GM11168 (cell line): ENCODE results near the gene SYNPO.

Experiments
- in situ Hi-C: fragments of 300-500 bp; cut with MboI; formaldehyde crosslinking; loops from one replicate; pipeline ENCODE4 v1.12.0; 2022; ENCODE audit warnings: low sequenced_read_pairs; ENCODE audit not compliant: unreplicated experiment

The SYNPO gene

GRCh38 chr5:150640311-150641005 is at the start of gene SYNPO:
SYNPO (plus strand) TSS chr5:150640660; CDS start chr5:150648276, 7,616 bp downstream.
- in situ Hi-C loops, result no loop called here

GRCh38 chr5:150590979-150591695 is 49.3 kb upstream of the SYNPO start:
- in situ Hi-C loops, result no loop called here

- in situ Hi-C loops, result no loop called here
These were observed 46.9 kb upstream of the SYNPO start for GRCh38 chr5:150593593-150593992.

DNA sequence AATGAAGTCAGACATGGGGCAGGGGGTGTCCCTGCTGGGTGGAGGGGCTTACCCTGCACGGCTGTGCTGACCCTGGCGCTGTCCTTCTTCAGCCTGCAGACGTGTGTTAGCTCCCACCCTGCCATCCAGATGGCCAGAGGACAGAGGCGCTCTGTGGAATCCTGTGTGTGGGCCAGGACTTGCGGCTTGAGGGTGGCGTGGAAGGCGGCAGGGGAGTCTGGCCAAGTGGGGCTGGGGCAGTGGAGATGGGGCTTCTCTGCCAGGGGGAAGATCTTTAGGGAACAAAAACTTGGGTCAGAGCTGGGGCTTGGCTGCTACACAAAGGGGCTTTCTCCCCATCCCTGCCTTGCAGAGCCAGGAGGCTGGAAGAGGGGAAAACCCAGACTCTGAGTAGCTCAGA is 46.5 kb upstream of the SYNPO start:
- in situ Hi-C loops, result no loop called here

- in situ Hi-C loops, result no loop called here
These were observed 44.9 kb upstream of the SYNPO start for GRCh38 chr5:150595466-150596031.

- in situ Hi-C loops, result no loop called here
These were observed 44.1 kb upstream of the SYNPO start for GRCh38 chr5:150596313-150596712.

GRCh38 chr5:150596826-150597225 is 43.6 kb upstream of the SYNPO start:
- in situ Hi-C loops, result no loop called here

DNA sequence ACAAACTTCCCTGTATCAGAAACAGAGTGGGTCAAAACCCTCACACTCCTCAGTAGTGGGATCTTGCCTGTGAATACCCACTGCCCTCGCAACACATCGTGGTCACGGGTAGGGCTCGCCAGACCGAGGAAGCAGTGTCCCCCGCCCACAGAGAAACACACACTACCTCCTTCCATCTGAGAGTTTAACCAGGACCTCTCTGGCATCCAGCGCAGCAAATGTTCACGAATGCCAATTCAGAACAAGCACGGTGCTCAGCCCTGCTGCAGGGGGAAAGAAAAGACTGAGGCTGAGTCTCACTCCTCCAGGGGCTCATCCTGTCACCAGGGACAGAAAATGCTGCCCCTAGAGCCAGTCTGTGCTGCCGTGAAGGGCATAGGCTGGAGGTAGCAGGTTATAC is 42.5 kb upstream of the SYNPO start:
- in situ Hi-C loops, result no loop called here

- in situ Hi-C loops, result no loop called here
These were observed 41.6 kb upstream of the SYNPO start for GRCh38 chr5:150598821-150599273.

- in situ Hi-C loops, result no loop called here
These were observed 41.2 kb upstream of the SYNPO start for GRCh38 chr5:150599281-150599680.

DNA sequence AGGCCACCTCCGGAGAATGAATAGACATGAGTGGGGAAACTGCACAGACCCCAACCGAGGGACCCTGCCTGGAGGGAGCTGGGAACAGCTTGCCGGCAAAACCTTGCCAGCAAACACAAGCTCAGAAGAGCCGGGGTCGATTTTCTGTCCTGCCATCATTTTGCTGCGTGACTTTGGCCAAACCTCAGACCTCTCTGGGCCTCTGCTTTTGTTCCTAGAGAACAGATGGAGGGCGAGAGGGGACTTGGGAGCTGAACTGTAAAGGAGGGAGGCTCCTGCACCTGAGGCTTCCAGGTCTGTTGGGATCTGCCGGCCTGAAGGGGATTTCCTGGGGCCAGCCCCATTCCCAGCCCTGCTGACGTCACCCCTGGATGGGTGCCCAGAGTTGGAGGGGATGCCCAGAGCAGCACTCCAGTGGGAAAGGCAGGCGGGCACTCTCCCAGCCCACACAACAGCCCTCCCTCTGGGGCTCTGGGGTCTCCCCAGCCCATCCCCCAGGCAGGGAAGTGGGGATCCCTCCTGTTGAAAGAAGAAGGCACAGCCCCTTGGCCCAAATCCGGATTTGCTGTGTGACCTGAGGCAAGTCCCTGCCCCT is 40.4 kb upstream of the SYNPO start:
- in situ Hi-C loops, result no loop called here

GRCh38 chr5:150600616-150601490 is 39.6 kb upstream of the SYNPO start:
- in situ Hi-C loops, result no loop called here

DNA sequence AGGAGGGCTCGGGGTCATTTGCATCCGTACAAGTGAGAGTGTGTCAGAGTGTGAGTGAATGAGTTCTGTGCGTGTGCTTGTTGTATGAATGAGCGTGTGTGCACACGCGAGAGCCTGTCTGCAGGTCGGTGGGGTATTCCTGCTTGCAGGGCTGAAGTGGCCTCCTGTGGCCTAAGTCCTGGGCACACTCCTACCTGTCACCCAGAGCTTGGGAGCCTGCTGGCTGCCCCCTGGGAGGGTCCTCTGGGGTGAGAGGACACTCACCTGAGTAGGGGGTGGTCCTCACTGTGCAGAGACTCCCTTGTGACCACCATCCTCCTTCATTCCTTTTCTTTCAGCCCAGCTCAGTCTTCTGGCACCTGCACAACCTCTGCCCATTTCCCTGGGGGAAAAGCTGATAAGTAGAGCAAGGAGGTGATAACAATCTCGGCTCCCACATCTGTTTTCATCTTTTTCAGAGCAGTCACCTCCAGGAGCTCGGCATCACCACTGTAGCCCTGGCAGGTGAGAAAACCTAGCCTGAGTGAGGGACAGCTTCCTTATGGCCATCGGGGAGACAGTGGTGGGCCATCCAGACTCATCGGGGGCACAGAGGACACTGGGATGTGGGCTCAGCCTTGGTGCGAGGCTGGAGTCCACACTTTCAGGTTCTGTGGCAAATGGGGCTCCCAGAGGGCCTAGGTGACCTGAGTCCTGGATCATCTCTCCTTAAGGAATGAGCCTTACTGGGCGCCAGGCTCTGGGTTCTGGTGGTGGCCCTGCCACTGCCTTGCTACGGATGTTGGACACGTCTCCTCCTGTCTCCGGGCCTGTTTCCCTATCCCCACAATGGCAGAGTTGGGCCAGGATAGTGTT is 38.7 kb upstream of the SYNPO start:
- in situ Hi-C loops, result no loop called here

GRCh38 chr5:150603052-150603451 is 37.4 kb upstream of the SYNPO start:
- in situ Hi-C loops, result no loop called here

DNA sequence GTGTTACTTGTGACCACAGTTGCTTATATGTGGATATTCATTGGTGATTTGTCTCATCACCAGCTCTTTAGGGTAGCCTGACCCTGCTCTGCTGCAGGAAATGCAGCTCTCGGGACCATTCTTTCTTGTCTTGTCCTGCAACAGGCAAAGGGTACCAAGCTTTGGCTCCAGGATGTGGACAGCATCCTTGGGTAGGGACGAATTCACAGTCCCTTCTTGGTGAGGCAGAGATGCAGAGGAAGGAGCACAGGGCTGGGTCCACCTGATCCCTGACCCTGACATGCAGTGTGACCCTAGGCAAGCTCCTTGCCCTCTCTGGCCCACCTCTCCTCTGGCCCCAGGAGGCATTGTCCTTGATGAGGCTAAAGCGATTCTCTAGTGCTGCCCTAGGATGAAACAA is 37.0 kb upstream of the SYNPO start:
- in situ Hi-C loops, result no loop called here

- in situ Hi-C loops, result no loop called here
These were observed 36.5 kb upstream of the SYNPO start for GRCh38 chr5:150604010-150604409.

- in situ Hi-C loops, result no loop called here
These were observed 35.5 kb upstream of the SYNPO start for GRCh38 chr5:150604894-150605440.

GRCh38 chr5:150605546-150605945 is 34.9 kb upstream of the SYNPO start:
- in situ Hi-C loops, result no loop called here

- in situ Hi-C loops, result no loop called here
These were observed 34.0 kb upstream of the SYNPO start for GRCh38 chr5:150606476-150606875.
